Parathyroid adenoma (tissue), 2 donors: Measurements from ENCODE around the gene MAPK8IP3.
A peak's percentile ranks its signal among the peaks of the same experiment; 100 is the strongest.

Source experiments
- H2AFZ ChIP-seq: fragments of 300-600 bp; sonication (generic); one replicate; pipeline ENCODE4 v1.7.0; 2017; ENCODE audit warnings: antibody characterized with exemption, mild to moderate bottlenecking
- H3K27ac ChIP-seq: fragments of 300-600 bp; sonication (generic); one replicate; pipeline ENCODE4 v1.7.0; 2017
- H3K27me3 ChIP-seq: fragments of 300-600 bp; sonication (generic); one replicate; pipeline ENCODE4 v1.7.0; 2017; ENCODE audit warnings: low read length; ENCODE audit not compliant: control insufficient read depth, insufficient read depth
- H3K36me3 ChIP-seq: fragments of 300-600 bp; sonication (generic); one replicate; pipeline ENCODE4 v1.7.0; 2017; ENCODE audit warnings: low read length; ENCODE audit not compliant: control insufficient read depth, insufficient read depth
- H3K4me1 ChIP-seq: fragments of 300-600 bp; sonication (generic); one replicate; pipeline ENCODE4 v1.7.0; 2017; ENCODE audit warnings: control low read depth
- H3K4me2 ChIP-seq: fragments of 300-600 bp; sonication (generic); one replicate; pipeline ENCODE4 v1.7.0; 2017; ENCODE audit warnings: low read length
- H3K4me3 ChIP-seq: fragments of 300-600 bp; sonication (generic); one replicate; pipeline ENCODE4 v1.7.0; 2017; ENCODE audit warnings: low read depth, low read length
- H3K79me2 ChIP-seq: fragments of 300-600 bp; sonication (generic); one replicate; pipeline ENCODE4 v1.7.0; 2017; ENCODE audit warnings: control low read depth
- H3K9ac ChIP-seq: fragments of 300-600 bp; sonication (generic); one replicate; pipeline ENCODE4 v1.7.0; 2017; ENCODE audit warnings: mild to moderate bottlenecking
- H3K9me3 ChIP-seq: fragments of 300-600 bp; sonication (generic); one replicate; pipeline ENCODE4 v1.7.0; 2017; ENCODE audit warnings: low read length; ENCODE audit not compliant: control insufficient read depth
- TF ChIP-seq, protein P1 (sequence below): fragments of 300-600 bp; sonication (generic); IDR thresholded peaks from one replicate; pipeline ENCODE4 v1.7.0; 2017; ENCODE audit warnings: antibody characterized with exemption, mild to moderate bottlenecking
- donor health status: primary hyperparathyroidism.

Gene MAPK8IP3

DNA sequence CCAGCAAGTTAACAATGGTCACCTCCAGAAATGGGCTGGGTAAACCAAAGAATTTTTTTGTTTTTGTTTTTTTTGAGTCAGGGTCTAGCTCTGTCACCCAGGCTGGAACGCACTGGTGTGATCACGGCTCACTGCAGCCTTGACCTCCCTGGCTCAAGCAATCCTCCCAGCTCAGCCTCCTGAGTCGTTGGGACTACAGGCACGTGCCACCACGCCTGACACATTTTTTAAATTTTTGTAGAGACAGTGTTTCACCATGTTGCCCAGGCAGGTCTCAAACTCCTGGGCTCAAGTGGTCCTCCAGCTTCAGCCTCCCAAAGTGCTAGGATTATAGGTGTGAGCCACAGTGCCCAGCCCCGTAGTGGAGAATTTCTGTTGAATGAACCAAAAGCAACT is 74.7 kb downstream of the MAPK8IP3 start:
- no peaks in the 10 kb centered on the region for H3K9me3 ChIP-seq
- TF ChIP-seq, protein P1, sequence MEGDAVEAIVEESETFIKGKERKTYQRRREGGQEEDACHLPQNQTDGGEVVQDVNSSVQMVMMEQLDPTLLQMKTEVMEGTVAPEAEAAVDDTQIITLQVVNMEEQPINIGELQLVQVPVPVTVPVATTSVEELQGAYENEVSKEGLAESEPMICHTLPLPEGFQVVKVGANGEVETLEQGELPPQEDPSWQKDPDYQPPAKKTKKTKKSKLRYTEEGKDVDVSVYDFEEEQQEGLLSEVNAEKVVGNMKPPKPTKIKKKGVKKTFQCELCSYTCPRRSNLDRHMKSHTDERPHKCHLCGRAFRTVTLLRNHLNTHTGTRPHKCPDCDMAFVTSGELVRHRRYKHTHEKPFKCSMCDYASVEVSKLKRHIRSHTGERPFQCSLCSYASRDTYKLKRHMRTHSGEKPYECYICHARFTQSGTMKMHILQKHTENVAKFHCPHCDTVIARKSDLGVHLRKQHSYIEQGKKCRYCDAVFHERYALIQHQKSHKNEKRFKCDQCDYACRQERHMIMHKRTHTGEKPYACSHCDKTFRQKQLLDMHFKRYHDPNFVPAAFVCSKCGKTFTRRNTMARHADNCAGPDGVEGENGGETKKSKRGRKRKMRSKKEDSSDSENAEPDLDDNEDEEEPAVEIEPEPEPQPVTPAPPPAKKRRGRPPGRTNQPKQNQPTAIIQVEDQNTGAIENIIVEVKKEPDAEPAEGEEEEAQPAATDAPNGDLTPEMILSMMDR = no peak
- H3K27ac ChIP-seq = no peak overlapping the region
- no peak overlapping the region for H3K4me2 ChIP-seq
- H3K79me2 ChIP-seq = peaks cover 20% of the 10 kb centered on the region
- no peaks in the 10 kb centered on the region for H3K36me3 ChIP-seq
- H3K27me3 ChIP-seq = no peaks in the 10 kb centered on the region
- H3K4me1 ChIP-seq = peaks cover 4% of the 10 kb centered on the region
- H2AFZ ChIP-seq = no peak overlapping the region
- no peak overlapping the region for H3K9ac ChIP-seq
- H3K4me3 ChIP-seq = no peak overlapping the region

DNA sequence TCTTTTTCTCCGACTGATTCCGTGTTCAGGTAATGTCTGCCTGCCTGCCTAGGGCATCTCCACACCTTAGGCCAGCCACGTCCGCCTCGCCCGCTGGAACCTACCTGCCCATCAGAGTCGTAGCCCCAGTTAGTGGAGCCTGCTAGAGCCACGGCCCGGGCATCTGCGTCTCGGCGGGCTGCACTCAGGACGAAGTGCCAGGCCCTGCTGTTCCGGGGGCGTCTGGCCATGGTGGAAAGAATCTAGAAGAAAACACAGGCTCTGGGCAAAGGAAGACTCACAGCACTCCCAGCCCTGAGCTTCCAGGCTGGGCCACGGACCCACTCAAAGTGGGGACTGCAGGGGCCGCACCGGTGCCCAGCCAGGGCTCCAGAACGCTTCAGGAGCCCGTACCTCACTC is 75.3 kb downstream of the MAPK8IP3 start:
- no peaks in the 10 kb centered on the region for H3K36me3 ChIP-seq
- H3K4me1 ChIP-seq = peaks cover 4% of the 10 kb centered on the region
- H3K27ac ChIP-seq = no peak overlapping the region
- no peaks in the 10 kb centered on the region for H3K9me3 ChIP-seq
- H3K9ac ChIP-seq = no peak overlapping the region
- peak overlapping the region; percentile 82 for H3K4me3 ChIP-seq
- H2AFZ ChIP-seq = no peak overlapping the region
- peak overlapping the region; percentile 67 for H3K4me2 ChIP-seq
- peaks cover 26% of the 10 kb centered on the region for H3K79me2 ChIP-seq
- TF ChIP-seq, protein P1 = no peak
- no peaks in the 10 kb centered on the region for H3K27me3 ChIP-seq

DNA sequence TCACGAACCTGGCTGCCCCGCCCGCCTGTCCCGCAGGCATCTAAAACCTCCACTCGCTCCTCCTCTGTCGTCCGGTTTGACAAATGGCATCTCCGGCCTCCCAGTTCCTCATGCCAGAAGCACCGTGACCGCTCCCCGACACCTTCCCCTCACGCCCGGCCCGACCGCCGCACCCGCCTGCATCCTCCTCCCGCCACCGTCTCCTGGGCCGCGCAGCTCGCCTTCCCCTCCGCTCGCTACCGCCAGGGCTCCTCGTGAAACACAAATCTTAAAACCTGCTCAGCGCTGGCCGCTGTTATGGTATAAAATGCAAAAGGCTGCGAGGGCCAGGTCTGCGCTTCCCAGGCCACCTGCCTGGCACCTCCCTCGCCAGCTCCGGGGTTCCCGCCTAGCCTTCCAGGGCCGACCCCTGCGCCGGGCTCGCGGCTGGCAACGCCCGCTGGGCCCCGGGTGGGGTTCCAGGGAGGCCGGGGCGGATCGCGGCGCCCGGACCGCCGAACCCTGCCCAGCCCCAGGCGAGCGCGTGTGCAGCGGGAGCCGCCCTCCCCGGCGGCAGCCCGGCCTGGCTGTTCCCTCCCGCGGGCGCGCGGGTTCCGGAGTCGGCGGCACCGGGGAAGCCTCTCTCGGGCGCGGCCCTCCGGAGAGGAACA is 75.9 kb downstream of the MAPK8IP3 start:
- peak overlapping the region; percentile 47 for H3K27ac ChIP-seq
- H3K27me3 ChIP-seq = no peaks in the 10 kb centered on the region
- H3K9me3 ChIP-seq = no peaks in the 10 kb centered on the region
- H3K79me2 ChIP-seq = peaks cover 30% of the 10 kb centered on the region
- peak overlapping the region; percentile 82 for H3K4me3 ChIP-seq
- no peaks in the 10 kb centered on the region for H3K36me3 ChIP-seq
- H3K9ac ChIP-seq = no peak overlapping the region
- peak overlapping the region; percentile 67 for H3K4me2 ChIP-seq
- TF ChIP-seq, protein P1 = no peak
- H3K4me1 ChIP-seq = peaks cover 4% of the 10 kb centered on the region
- peak overlapping the region; percentile 66 for H2AFZ ChIP-seq

DNA sequence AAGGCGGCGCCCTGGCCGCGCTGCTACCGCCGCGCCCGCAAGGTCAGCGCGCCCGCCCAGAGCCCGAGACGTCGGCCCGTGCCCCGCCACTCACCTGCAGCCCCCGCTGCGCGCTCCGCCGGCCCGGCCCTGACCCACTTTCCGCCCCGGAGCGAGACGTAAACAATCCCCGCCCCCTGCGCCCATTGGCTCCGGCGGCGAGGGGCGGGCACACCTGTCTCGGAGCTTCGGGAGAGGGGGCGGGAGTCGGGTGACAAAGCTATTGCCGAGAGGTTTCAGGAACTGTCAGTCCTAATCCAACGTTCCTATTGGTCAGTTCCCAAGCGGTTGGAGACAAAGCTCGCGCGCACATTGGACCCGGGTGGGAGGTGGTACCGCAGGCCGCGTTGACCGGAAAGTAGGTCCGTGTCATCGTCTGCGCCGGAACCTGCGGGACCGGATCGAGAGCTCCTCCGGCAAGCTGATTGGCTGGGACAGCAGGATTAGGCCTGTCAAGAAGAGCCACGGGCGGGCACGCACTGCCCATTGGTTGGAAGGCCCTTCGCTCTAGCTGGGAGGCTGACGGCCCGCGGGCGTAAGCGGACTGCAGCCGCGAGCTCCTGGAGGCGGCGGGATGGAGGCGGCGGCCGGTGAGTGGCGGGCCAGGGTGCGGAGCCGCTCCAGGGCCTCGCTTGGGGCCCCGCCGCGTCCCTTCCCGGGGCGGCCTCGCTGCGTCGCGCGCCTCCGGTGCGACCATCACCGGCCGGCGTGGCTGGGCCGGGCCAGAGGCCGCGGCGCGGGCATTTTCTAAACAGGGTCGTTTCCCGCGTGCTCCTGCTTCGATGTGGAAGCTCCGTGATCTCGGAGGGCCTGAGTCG is 76.6 kb downstream of the MAPK8IP3 start, which contains the start of the genes NUBP2 and SPSB3:
Gene NUBP2, plus strand, starts transcription at position 553 of the 857 bp plus-strand sequence. Its CDS starts 61 bp downstream, at position 614.
Gene SPSB3, minus strand, starts transcription at position 164 of the 857 bp plus-strand sequence. CDS start 1,088 bp downstream, outside the sequence.
- H2AFZ ChIP-seq = peak within 1 kb of the TSS; percentile 81
- H3K79me2 ChIP-seq = peaks cover 32% of the 10 kb centered on the region
- H3K4me2 ChIP-seq = peak within 1 kb of the TSS; percentile 90
- peaks cover 4% of the 10 kb centered on the region for H3K4me1 ChIP-seq
- TF ChIP-seq, protein P1 = no peak
- peak within 1 kb of the TSS; percentile 82 for H3K4me3 ChIP-seq
- peak within 1 kb of the TSS; percentile 41 for H3K9ac ChIP-seq
- H3K36me3 ChIP-seq = no peaks in the 10 kb centered on the region
- no peaks in the 10 kb centered on the region for H3K27me3 ChIP-seq
- peak within 1 kb of the TSS; percentile 47 for H3K27ac ChIP-seq
- no peaks in the 10 kb centered on the region for H3K9me3 ChIP-seq
